GM19372 (cell line): ENCODE results near the gene TBC1D16.

Experiments
- ATAC-seq: cut with Tn5 transposase; IDR thresholded peaks from one replicate; pipeline ENCODE4 v1.9.1; 2021; ENCODE audit warnings: mild to moderate bottlenecking, low read depth, moderate library complexity; ENCODE audit not compliant: unreplicated experiment

TBC1D16 gene

GRCh38 chr17:80035687-80035936, at the start of gene TBC1D16:
Gene TBC1D16 (minus strand): TSS chr17:80035872. CDS start chr17:80013547, 22,325 bp downstream.
- no peak for ATAC-seq

- no peak for ATAC-seq
Observed at GRCh38 chr17:80084773-80085172, 49.1 kb upstream of the TBC1D16 start.

GRCh38 chr17:80083136-80083661, 47.5 kb upstream of the TBC1D16 start:
- no peak for ATAC-seq

- no peak for ATAC-seq
Observed at GRCh38 chr17:80082403-80083135, 46.9 kb upstream of the TBC1D16 start.

- no peak for ATAC-seq
Observed at GRCh38 chr17:80081596-80081995, 45.9 kb upstream of the TBC1D16 start.

GRCh38 chr17:80080081-80080480, 44.4 kb upstream of the TBC1D16 start:
- ATAC-seq = no peak

GRCh38 chr17:80072410-80072809, 36.7 kb upstream of the TBC1D16 start:
- ATAC-seq = no peak

GRCh38 chr17:80071116-80071841, 35.6 kb upstream of the TBC1D16 start:
- no peak for ATAC-seq

GRCh38 chr17:80070375-80071115, 34.9 kb upstream of the TBC1D16 start:
- no peak for ATAC-seq

GRCh38 chr17:80068301-80069222, 32.9 kb upstream of the TBC1D16 start:
- no peak for ATAC-seq

- ATAC-seq = no peak
Observed at GRCh38 chr17:80067393-80067986, 31.8 kb upstream of the TBC1D16 start.

GRCh38 chr17:80065478-80066170, 30.0 kb upstream of the TBC1D16 start:
- no peak for ATAC-seq

- no peak for ATAC-seq
Observed at GRCh38 chr17:80064696-80065095, 29.0 kb upstream of the TBC1D16 start.

GRCh38 chr17:80063830-80064585, 28.3 kb upstream of the TBC1D16 start:
- ATAC-seq = no peak

GRCh38 chr17:80061421-80061820, 25.7 kb upstream of the TBC1D16 start:
- no peak for ATAC-seq

GRCh38 chr17:80060644-80061043, 25.0 kb upstream of the TBC1D16 start:
- no peak for ATAC-seq

- ATAC-seq = no peak
Observed at GRCh38 chr17:80058311-80058955, 22.8 kb upstream of the TBC1D16 start.

GRCh38 chr17:80055597-80055996, 19.9 kb upstream of the TBC1D16 start:
- no peak for ATAC-seq
